ENCODE results near the gene ZNF697. TPM values are rescaled to one million over a fixed set of nuclear protein-coding genes. Genes with fewer than 3 reads are reported as not detected.
A peak's percentile ranks its signal among the peaks of the same experiment; 100 is the strongest.
"Not testable (repeated sequence)": the region's sequence is repeated elsewhere in the genome, so short reads cannot be mapped to it uniquely, and the experiment has no call there.

Gene ZNF697
- total and polyA plus RNA-seq, 5 experiments from 2014 or later, result 0.08 TPM; not detected in 4

DNA sequence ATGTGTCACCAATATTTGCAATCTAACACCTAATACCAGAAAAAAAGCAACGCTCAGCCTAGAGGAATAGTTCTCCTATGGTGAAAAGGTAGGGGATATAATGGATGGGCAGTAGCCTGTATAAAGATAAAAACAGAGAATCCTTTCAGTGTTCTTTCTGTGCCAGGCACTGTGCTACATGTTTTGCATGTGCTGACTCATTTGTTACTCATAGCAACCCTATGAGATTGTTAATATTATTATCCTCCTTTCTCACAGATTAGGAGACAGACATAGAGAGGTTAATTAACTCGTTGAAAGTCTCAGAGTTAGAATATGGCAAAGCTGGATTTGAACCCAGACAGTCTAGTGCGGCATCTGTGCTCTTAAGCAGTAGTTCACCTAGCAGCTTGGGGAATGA, 45.3 kb downstream of the ZNF697 start:
- H3K9me3 Mint-ChIP-seq, H3K36me3 Mint-ChIP-seq, H3K4me1 Mint-ChIP-seq, DNase-seq, H3K27ac Mint-ChIP-seq, ATAC-seq, POLR2A ChIA-PET, H3K4me3 Mint-ChIP-seq: not testable (repeated sequence)
- peaks cover 13 to 41% (median 25%) of the 10 kb centered on the region in 5 donors for H3K27me3 Mint-ChIP-seq

DNA sequence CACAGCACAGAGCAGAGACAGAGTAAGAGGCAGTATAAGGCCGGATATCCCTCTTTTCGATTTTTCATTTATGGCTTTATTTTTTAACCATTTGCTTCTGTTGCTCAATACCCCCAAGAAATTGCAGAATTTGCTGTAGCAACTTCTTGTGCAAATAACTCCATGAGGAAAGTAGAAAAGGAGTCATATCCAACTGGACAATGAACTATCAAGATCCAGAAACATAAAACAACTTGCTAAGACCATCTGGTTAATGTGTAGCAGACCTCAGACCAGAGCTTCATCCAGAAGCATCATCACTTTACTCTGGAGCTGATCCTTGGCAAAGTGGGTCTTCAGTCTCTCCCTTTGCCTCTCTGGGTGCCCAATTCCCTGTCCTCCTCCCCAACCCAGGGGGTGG, 45.9 kb downstream of the ZNF697 start:
- no peak for ATAC-seq
- Mint-ChIP-seq H3K36me3 (no peaks in the 10 kb centered on the region), H3K4me3 (no peak overlapping the region), H3K9me3 (no peaks in the 10 kb centered on the region), H3K4me1 (peaks cover 0 to 4% (median 0%) of the 10 kb centered on the region in 4 donors), H3K27me3 (peaks cover 13 to 41% (median 25%) of the 10 kb centered on the region in 5 donors), H3K27ac (no peak overlapping the region)
- no peak for DNase-seq
- POLR2A ChIA-PET, result no interaction called here

DNA sequence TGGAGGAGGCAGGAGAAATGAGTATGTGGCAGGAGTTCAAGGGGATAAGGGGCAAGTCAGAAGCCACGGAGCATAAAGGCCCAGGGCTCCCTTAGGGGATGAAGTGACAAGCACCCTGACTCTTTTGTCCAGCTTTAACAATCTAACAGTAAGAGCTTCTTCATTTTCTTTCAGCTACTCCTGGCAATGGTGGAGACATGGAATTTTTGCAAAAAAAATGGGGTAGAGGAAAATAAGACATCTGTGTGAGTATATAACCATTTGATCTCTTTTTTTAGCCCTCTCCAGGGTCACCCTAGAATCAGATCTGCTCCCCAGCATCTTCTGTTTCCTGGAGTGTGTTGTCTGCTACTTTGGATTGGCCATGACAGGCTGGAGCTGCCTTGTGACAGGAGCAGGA, 47.1 kb downstream of the ZNF697 start:
- no peak for DNase-seq
- ATAC-seq, result no peak
- POLR2A ChIA-PET, result no interaction called here
- peak overlapping the region in 1 of 10 donors; percentile 73 for H3K27ac Mint-ChIP-seq
- no peaks in the 10 kb centered on the region for H3K9me3 Mint-ChIP-seq
- no peaks in the 10 kb centered on the region for H3K36me3 Mint-ChIP-seq
- peaks cover 0 to 2% (median 0%) of the 10 kb centered on the region in 4 donors for H3K4me1 Mint-ChIP-seq
- no peak overlapping the region for H3K4me3 Mint-ChIP-seq
- peaks cover 9 to 36% (median 30%) of the 10 kb centered on the region in 5 donors for H3K27me3 Mint-ChIP-seq

DNA sequence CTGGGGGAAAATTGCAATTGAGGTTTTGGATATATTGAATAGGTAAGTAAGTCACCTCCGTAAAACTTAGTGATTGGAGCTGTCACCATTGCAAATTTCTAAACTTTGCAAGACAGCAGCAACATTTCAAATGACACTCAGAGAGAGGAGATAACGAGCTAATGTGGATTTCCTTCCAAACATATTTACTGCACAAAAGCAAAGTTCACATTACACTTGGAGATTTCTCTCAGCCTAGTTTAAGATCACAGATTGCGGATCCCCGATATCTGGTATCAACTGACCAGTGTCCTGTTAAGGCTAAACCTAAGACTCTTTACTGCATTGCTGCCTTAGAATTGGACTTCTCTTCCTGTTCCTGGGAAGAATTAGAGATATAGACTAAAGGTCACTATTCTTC, 47.5 kb downstream of the ZNF697 start:
- Mint-ChIP-seq H3K27me3 (peaks cover 9 to 36% (median 30%) of the 10 kb centered on the region in 5 donors), H3K4me3 (no peak overlapping the region), H3K36me3 (no peaks in the 10 kb centered on the region), H3K4me1 (no peaks in the 10 kb centered on the region), H3K9me3 (no peaks in the 10 kb centered on the region), H3K27ac (peak overlapping the region in 1 of 10 donors; percentile 56)
- no peak for DNase-seq
- no peak for ATAC-seq
- POLR2A ChIA-PET, result no interaction called here

DNA sequence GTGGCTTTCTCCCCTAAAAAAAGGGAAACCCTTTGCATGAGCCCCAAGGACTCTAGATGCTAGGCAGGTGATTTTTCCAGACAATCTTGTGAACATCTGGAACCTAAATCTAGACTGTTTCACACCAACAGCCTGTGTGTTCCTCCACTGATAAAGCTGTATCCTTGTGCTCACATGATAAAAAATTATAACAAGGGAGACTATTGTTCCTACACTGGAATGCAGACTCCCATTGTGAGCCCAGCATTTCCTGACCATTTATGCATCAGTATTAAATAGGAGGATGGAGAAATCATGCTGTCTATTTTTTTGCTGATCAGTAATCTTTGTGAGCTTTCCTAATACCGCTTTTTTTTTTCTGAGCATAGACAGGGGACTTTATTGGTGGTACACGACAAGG, 52.5 kb downstream of the ZNF697 start:
- Mint-ChIP-seq H3K36me3 (no peaks in the 10 kb centered on the region), H3K9me3 (peaks cover 0 to 6% (median 0%) of the 10 kb centered on the region in 9 donors), H3K4me1 (no peaks in the 10 kb centered on the region), H3K27me3 (peaks cover 1 to 14% (median 8%) of the 10 kb centered on the region in 5 donors), H3K27ac (no peak overlapping the region), H3K4me3 (no peak overlapping the region)
- ATAC-seq (no peak), DNase-seq (no peak)
- POLR2A ChIA-PET, result no interaction called here

DNA sequence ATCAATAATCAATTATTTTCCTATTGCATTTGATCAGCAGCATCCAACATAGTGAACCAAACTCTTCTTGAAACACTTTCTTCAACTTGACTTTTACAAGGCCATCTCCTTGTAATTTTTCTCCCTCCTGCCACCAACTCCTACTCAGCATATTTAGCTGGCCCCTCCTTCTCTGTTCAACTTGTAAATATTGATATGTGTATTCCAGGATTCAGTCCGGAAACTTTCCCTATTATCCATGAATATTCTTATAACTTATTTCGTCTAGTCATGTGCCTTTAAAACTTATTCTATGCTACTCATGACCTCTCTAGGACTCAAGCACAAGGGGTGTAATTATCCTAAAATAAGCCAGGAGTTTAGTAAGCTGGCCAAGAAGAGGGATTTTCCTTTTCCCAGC, 52.9 kb downstream of the ZNF697 start:
- H3K4me3 Mint-ChIP-seq, result no peak overlapping the region
- peaks cover under 1 to 14% (median 8%) of the 10 kb centered on the region in 5 donors for H3K27me3 Mint-ChIP-seq
- DNase-seq (no peak), ATAC-seq (no peak)
- no peaks in the 10 kb centered on the region for H3K4me1 Mint-ChIP-seq
- H3K9me3 Mint-ChIP-seq, result peaks cover 0 to 6% (median 0%) of the 10 kb centered on the region in 9 donors
- H3K27ac Mint-ChIP-seq, result no peak overlapping the region
- H3K36me3 Mint-ChIP-seq, result no peaks in the 10 kb centered on the region
- POLR2A ChIA-PET, result no interaction called here

DNA sequence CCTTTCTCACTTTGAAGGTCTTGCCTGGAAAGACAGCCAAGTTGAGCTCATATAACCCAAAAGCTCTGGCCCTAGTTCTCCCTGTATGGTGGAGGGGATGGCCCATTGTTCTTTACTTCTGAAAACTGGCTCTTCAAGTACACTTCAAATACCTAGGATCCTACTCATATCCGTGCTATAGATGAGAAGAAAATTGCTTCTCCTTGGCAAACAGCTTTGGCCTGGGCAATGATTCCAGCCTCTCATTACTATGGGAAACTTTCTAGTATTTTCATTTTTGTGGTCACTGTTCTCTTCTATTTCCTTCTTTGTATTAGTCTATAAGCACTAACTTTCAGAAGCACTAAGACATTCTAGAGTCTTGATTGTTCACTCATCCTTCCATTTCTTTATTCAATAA, 53.7 kb downstream of the ZNF697 start:
- no peak for ATAC-seq
- peaks cover 0 to 6% (median 0%) of the 10 kb centered on the region in 9 donors for H3K9me3 Mint-ChIP-seq

DNA sequence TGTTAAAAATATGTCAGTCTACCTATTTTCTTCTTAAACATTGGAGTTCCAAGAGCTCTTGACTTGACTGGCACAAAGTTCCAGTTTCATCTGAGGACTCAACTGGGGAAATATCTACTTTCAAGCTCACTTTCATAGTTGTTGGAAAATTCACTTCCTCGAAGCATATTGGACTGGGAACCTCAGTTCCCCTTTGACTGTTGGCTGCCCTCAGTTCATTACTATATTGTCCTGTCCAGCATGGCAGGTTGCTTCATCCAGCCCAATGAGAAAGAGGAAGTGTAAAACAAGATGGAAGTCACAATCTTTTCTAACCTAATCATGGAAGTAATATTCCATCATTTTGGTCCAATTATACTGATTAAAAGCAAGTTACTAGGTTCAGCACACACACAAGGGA, 54.3 kb downstream of the ZNF697 start:
- no peaks in the 10 kb centered on the region for H3K4me1 Mint-ChIP-seq
- ATAC-seq (no peak), DNase-seq (no peak)
- POLR2A ChIA-PET, result no interaction called here
- H3K27ac Mint-ChIP-seq, result no peak overlapping the region
- peaks cover 0 to 6% (median 0%) of the 10 kb centered on the region in 9 donors for H3K9me3 Mint-ChIP-seq
- no peak overlapping the region for H3K4me3 Mint-ChIP-seq
- peaks cover 2 to 14% (median 10%) of the 10 kb centered on the region in 5 donors for H3K27me3 Mint-ChIP-seq
- H3K36me3 Mint-ChIP-seq, result no peaks in the 10 kb centered on the region

More for the DNA sequence above, 53.7 kb downstream of the ZNF697 start:
- POLR2A ChIA-PET, result no interaction called here
- no peak overlapping the region for H3K4me3 Mint-ChIP-seq
- no peak for DNase-seq
- H3K36me3 Mint-ChIP-seq, result no peaks in the 10 kb centered on the region
- no peak overlapping the region for H3K27ac Mint-ChIP-seq
- peaks cover 2 to 14% (median 8%) of the 10 kb centered on the region in 5 donors for H3K27me3 Mint-ChIP-seq
- no peaks in the 10 kb centered on the region for H3K4me1 Mint-ChIP-seq

DNA sequence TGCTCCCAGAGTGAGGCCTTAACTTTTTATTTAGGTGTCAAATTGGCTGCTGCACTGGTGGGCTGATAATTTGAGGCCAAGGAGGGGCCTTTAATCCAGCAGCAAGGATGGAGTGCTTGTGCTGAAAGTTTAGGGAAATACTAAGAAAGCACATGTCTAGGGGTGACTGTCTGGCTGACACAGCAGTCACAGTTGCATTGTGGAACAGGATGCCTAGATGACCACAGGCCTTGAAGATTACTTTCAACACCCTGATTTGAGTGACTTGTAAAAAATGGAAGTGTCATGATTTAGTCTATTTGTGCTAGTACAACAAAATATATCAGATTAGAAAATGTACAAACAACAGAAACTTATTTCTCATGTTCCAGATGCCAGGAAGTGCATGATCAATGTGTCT, 57.7 kb downstream of the ZNF697 start:
- H3K27me3 Mint-ChIP-seq, result peaks cover 0 to 16% (median 2%) of the 10 kb centered on the region in 5 donors
- peaks cover 0 to 6% (median 0%) of the 10 kb centered on the region in 9 donors for H3K9me3 Mint-ChIP-seq
- ATAC-seq, result no peak
- H3K4me1 Mint-ChIP-seq, result no peaks in the 10 kb centered on the region
- no peaks in the 10 kb centered on the region for H3K36me3 Mint-ChIP-seq
- POLR2A ChIA-PET, result no interaction called here
- DNase-seq, result no peak
- no peak overlapping the region for H3K27ac Mint-ChIP-seq
- no peak overlapping the region for H3K4me3 Mint-ChIP-seq

DNA sequence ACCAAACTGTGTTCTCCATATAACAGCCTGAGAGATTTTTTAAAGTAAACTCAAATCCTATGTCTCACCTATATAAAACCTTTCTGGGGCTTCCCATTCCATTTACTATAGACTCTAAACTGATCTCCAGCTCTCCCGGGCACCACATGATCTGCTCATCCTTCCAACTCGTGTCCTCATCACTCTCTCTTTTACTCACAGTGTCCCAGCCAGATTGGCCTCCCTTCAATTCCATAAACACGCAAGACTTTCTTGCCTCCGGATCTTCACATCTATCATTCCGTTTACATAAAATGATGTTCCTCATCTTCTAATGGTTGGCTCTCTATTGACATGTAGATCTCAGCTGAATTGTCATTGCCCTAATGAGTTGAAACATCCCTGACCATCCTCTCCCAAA, 59.4 kb downstream of the ZNF697 start:
- POLR2A ChIA-PET, result no interaction called here
- no peaks in the 10 kb centered on the region for H3K4me1 Mint-ChIP-seq
- H3K36me3 Mint-ChIP-seq, result no peaks in the 10 kb centered on the region

DNA sequence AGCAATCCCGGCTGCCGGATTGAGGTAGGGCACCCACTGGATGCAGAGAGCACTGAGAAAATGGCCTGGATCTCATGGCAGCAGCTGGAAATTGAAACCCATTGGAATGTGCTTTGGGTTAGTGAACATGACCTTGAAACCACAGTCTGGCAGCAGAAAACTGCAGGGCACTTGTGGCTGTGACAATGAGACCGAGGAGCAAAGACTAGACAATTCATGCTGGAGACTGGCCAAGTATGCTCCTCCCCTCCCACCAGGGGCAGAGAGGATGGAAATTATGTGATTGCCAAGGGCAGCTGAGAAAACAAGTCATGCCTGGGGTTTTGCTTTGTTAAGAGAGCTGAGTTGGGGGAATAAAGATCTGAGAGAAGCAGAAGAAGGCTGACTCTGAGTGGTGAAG, 60.7 kb downstream of the ZNF697 start:
- H3K27ac Mint-ChIP-seq, result no peak overlapping the region
- POLR2A ChIA-PET, result no interaction called here
- no peak for ATAC-seq
- H3K4me3 Mint-ChIP-seq, result no peak overlapping the region
- DNase-seq, result no peak
- peaks cover 0 to 11% (median 0%) of the 10 kb centered on the region in 5 donors for H3K27me3 Mint-ChIP-seq
- no peaks in the 10 kb centered on the region for H3K36me3 Mint-ChIP-seq
- H3K9me3 Mint-ChIP-seq, result no peaks in the 10 kb centered on the region
- no peaks in the 10 kb centered on the region for H3K4me1 Mint-ChIP-seq

More for the DNA sequence above, 59.4 kb downstream of the ZNF697 start:
- H3K27me3 Mint-ChIP-seq, result peaks cover 0 to 11% (median 0%) of the 10 kb centered on the region in 5 donors
- H3K27ac Mint-ChIP-seq, result no peak overlapping the region
- H3K4me3 Mint-ChIP-seq, result no peak overlapping the region
- ATAC-seq (no peak), DNase-seq (no peak)
- H3K9me3 Mint-ChIP-seq, result no peaks in the 10 kb centered on the region

DNA sequence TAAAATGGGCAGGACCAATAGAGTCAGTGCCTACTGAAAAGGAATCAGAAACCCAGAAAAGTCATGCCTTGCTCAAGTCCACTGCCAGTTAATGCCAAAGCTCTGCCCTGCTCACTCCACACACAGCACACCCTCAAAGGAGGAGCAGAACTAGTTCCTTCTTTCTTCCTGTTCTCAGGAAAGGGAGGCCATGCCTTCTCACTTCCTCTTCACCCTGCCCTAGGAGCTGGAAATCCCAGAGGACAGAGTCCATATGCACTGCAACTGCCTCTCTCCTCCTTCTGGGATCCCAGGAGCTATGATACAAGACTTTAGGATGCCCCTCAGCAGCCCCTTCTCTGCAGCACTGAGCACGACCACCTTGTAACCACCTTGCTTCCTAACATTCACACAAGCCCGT, 62.3 kb downstream of the ZNF697 start:
- H3K27ac Mint-ChIP-seq, ATAC-seq, H3K9me3 Mint-ChIP-seq, DNase-seq, H3K4me3 Mint-ChIP-seq, H3K36me3 Mint-ChIP-seq, POLR2A ChIA-PET, H3K4me1 Mint-ChIP-seq: not testable (repeated sequence)
- peaks cover 0 to 11% (median 0%) of the 10 kb centered on the region in 5 donors for H3K27me3 Mint-ChIP-seq

DNA sequence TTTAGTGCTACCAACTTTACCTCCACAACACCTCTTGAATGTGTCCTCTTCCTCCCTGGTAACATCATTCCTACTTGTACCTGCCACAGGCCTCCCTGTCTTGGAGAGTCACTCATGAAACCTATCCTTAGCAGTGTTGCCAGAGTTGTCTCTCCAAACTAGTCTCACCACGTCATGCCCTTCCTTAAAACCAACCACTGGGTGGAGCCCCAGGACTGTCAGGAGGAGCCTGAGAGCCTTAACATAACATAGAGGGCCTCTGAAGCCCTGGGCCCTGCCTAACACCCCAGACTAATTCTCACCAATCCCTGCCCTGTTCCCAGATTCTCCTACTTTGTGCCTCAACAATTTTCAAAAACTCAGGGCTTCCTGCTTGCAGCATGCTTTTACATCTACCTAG, 65.3 kb downstream of the ZNF697 start:
- H3K27ac Mint-ChIP-seq, result no peak overlapping the region
- peak in 1 of 10 donors; percentile 4 for DNase-seq
- no peaks in the 10 kb centered on the region for H3K36me3 Mint-ChIP-seq
- H3K27me3 Mint-ChIP-seq, result peaks cover 0 to 4% (median 0%) of the 10 kb centered on the region in 5 donors
- H3K4me1 Mint-ChIP-seq, result no peaks in the 10 kb centered on the region
- POLR2A ChIA-PET, result no interaction called here
- no peak overlapping the region for H3K4me3 Mint-ChIP-seq
- peaks cover 0 to 9% (median 0%) of the 10 kb centered on the region in 9 donors for H3K9me3 Mint-ChIP-seq
- ATAC-seq, result no peak

DNA sequence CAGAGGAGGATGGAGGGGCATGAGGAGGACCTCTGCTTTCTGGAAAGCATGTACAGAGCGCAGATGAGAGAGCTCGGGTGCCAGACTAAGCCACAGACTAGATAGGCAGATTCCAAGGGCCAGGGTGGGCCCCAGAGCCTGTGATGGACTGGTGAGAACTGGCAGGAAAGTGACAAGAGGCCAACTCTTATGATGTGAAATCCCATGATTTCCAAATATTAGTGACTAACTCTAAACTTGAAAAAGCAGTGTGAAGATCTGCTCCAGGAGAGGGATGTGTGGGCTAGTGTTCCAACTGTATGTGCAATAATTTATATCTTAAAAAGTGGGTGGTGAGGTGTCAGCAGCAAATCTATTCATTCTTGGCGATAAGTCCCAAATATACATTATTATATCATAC, 67.0 kb downstream of the ZNF697 start:
- not testable (repeated sequence) for H3K27me3 Mint-ChIP-seq

More for the DNA sequence above, 67.0 kb downstream of the ZNF697 start:
- H3K4me1 Mint-ChIP-seq, DNase-seq, ATAC-seq, H3K27ac Mint-ChIP-seq, H3K4me3 Mint-ChIP-seq, POLR2A ChIA-PET, H3K36me3 Mint-ChIP-seq: not testable (repeated sequence)
- peaks cover 0 to 13% (median 3%) of the 10 kb centered on the region in 9 donors for H3K9me3 Mint-ChIP-seq

Data from naive thymus-derived CD8-positive, alpha-beta T cell (primary cell).